Activated CD8-positive, alpha-beta memory T cell treated with anti-CD3 and anti-CD28 coated beads for 24 hours (primary cell): Measurements from ENCODE around the gene TICAM1.

ENCODE experiments used
- DNase-seq: peaks from one replicate; pipeline ENCODE4 v3.0.0-alpha.2; 2020

TICAM1 gene

GRCh38 chr19:4768934-4769777 is 62.4 kb downstream of the TICAM1 start:
- peak; percentile 90 for DNase-seq
